Caco-2 (cell line): ENCODE results near the gene NPBWR2. TPM values are rescaled to one million over a fixed set of nuclear protein-coding genes. Genes with fewer than 3 reads are reported as not detected.

Source experiments
- BruUV-seq: library from RNA; stranded (reverse); fragments of 400-500 nt; replicated peaks from 2 replicates; lab custom pipeline; 2021; lab: Mats Ljungman, UMichigan
- CTCF ChIA-PET: fragments of 300-600 bp; sonication (Branson Sonifier 250); formaldehyde crosslinking; loops from one replicate; lab custom pipeline; 2022; ENCODE audit warnings: antibody characterized with exemption; lab: Charles Lee
- POLR2A ChIA-PET: fragments of 300-600 bp; sonication (Branson Sonifier 250); formaldehyde crosslinking; loops from one replicate; lab custom pipeline; 2022; ENCODE audit warnings: antibody characterized with exemption; lab: Charles Lee
- DNase-seq, 2 experiments: peaks; one replicate each; pipeline versions ENCODE4 v3.0.0 to v3.0.0-alpha.2; 2020 to 2022
- H3K27me3 ChIP-seq: replicated peaks from 2 replicates; pipeline ENCODE4 v1.6.0; 2011; ENCODE audit warnings: low read length; ENCODE audit not compliant: control insufficient read depth, insufficient read depth
- H3K36me3 ChIP-seq: 2 replicates; pipeline ENCODE4 v1.5.1; 2011; ENCODE audit warnings: low read length; ENCODE audit not compliant: control insufficient read depth, insufficient read depth
- H3K4me1 ChIP-seq: fragments of 250-450 bp; sonication (Bioruptor Pico); 2 replicates; pipeline ENCODE4 v1.5.1; 2020; ENCODE audit warnings: mild to moderate bottlenecking
- H3K4me3 ChIP-seq: 2 replicates; pipeline ENCODE4 v1.5.1; 2011; ENCODE audit warnings: low read depth, mild to moderate bottlenecking, control low read depth, low read length
- H3K9me3 ChIP-seq: fragments of 250-450 bp; sonication (Bioruptor Pico); 2 replicates; pipeline ENCODE4 v1.5.1; 2020; ENCODE audit warnings: mild to moderate bottlenecking, moderate library complexity
- H3K27ac Mint-ChIP-seq: one replicate; pipeline ENCODE4 v1.8.0; 2022; ENCODE audit warnings: mixed read lengths; ENCODE audit not compliant: unreplicated experiment
- H3K27me3 Mint-ChIP-seq: one replicate; pipeline ENCODE4 v1.8.0; 2022; ENCODE audit warnings: mixed read lengths; ENCODE audit not compliant: insufficient read depth, unreplicated experiment
- H3K36me3 Mint-ChIP-seq: one replicate; pipeline ENCODE4 v1.8.0; 2022; ENCODE audit warnings: mild to moderate bottlenecking, mixed read lengths; ENCODE audit not compliant: insufficient read depth, unreplicated experiment
- H3K4me1 Mint-ChIP-seq: one replicate; pipeline ENCODE4 v1.8.0; 2022; ENCODE audit warnings: low read depth, mixed read lengths; ENCODE audit not compliant: unreplicated experiment
- H3K4me3 Mint-ChIP-seq: one replicate; pipeline ENCODE4 v1.8.0; 2022; ENCODE audit warnings: mild to moderate bottlenecking, moderate library complexity, mixed read lengths; ENCODE audit not compliant: unreplicated experiment
- H3K9me3 Mint-ChIP-seq: one replicate; pipeline ENCODE4 v1.8.0; 2022; ENCODE audit warnings: mixed read lengths; ENCODE audit not compliant: unreplicated experiment
- intact Hi-C: fragments of 100-400 bp; cut with micrococcal nuclease; formaldehyde crosslinking; loops from one replicate; pipeline ENCODE4 v1.10.0; 2022; ENCODE audit not compliant: unreplicated experiment
- total RNA-seq: library from RNA; stranded (reverse); gene quantifications from 2 replicates; pipeline ENCODE4 v1.2.3, GENCODE V29; 2022
- TF ChIP-seq, protein P1 (sequence below), 2 experiments: fragments of 200-600 bp in 1 of 2; IDR thresholded peaks; 1 replicate in 1 of 2; 2 replicates in 1 of 2; pipeline versions ENCODE4 v1.5.1 to v1.8.0; 2011 to 2022; ENCODE audit warnings: antibody characterized with exemption in 1 of 2, control low read depth in 1 of 2, inconsistent platforms in 1 of 2, low read depth in 1 of 2, low read length in 1 of 2, mild to moderate bottlenecking in 1 of 2, moderate library complexity in 1 of 2; ENCODE audit not compliant: insufficient read depth in 1 of 2, severe bottlenecking in 1 of 2, unreplicated experiment in 1 of 2

The NPBWR2 gene
- total RNA-seq, 1 experiment from 2014 or later = not detected

DNA sequence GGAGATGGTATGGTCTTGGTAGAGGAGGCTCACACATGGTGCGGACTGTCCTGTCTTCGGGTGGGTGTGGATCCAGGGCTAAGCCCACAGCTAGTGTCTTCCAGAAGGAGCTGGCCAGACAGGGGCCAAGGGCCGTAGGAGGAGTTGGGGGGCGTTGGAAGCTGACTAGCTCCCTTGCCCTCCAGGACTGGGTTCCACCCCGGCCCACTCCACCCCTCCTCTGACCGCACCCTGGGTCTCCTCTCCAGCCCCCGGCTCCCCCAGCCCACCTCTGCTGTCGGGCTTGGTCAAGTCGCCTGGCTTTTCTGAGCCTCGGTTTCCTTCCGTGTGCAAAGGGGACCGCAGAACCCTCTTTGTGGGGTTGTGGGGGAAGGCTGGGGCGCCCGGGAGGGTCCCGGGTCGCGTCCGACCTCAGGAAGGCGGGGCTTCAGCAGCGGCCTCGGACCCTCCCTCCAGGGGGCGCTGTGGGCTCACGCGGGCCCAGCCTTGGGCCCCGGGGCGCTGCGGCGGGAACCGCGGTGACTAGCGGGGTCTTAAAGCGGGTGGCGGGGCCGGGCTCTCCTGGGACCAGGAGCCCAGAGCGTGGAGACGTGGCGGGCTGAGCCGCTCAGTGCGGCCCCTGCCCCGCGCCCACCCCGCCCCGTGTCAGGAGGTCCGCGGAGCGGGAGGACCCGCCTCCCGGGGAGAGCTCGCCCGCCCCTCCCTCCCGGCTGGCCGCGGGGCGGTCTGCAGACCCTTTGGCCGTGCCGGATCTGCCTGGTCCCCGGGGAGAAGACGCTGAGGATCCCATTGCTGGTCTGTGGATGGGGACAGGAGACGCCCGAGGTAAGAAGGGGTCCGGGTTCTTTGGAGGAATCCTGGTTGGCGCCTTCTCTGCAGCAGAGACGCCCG lies 5.4 kb downstream of the NPBWR2 start:
- DNase-seq = peak; percentile 69 to 91
- Histone ChIP-seq H3K36me3 (no peaks in the 10 kb centered on the region), H3K27me3 (peaks cover 4% of the 10 kb centered on the region; the same call in 1 of the 2 replicates), H3K4me1 (peaks cover 3% of the 10 kb centered on the region; the same call in 1 of the 2 replicates), H3K9me3 (no peaks in the 10 kb centered on the region; the same call in 1 of the 2 replicates), H3K4me3 (peak overlapping the region; percentile 52)
- no TSS peak for BruUV-seq
- ChIA-PET CTCF (interaction anchor here (0.6 to 2.5 kb wide), 33 partner anchors 9 to 1880 kb away, joined by 3 to 17 read pairs (median 4); partner anchors contain the start of genes LKAAEAR1, OPRL1, PRPF6 and RGS19), POLR2A (interaction anchor here (0.6 to 0.7 kb wide), 3 partner anchors 22 to 222 kb away, joined by 4 read pairs; partner anchors contain the start of gene OPRL1)
- peaks cover 4% of the 10 kb centered on the region for H3K9me3 Mint-ChIP-seq
- H3K4me1 Mint-ChIP-seq = no peaks in the 10 kb centered on the region
- peaks cover 23% of the 10 kb centered on the region for H3K27me3 Mint-ChIP-seq
- intact Hi-C loops = loop anchor here (1.0 kb wide), 1 partner anchor 18 kb away; no protein-coding TSS in a partner anchor
- H3K36me3 Mint-ChIP-seq = no peaks in the 10 kb centered on the region
- TF ChIP-seq, protein P1, sequence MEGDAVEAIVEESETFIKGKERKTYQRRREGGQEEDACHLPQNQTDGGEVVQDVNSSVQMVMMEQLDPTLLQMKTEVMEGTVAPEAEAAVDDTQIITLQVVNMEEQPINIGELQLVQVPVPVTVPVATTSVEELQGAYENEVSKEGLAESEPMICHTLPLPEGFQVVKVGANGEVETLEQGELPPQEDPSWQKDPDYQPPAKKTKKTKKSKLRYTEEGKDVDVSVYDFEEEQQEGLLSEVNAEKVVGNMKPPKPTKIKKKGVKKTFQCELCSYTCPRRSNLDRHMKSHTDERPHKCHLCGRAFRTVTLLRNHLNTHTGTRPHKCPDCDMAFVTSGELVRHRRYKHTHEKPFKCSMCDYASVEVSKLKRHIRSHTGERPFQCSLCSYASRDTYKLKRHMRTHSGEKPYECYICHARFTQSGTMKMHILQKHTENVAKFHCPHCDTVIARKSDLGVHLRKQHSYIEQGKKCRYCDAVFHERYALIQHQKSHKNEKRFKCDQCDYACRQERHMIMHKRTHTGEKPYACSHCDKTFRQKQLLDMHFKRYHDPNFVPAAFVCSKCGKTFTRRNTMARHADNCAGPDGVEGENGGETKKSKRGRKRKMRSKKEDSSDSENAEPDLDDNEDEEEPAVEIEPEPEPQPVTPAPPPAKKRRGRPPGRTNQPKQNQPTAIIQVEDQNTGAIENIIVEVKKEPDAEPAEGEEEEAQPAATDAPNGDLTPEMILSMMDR (IDR thresholded peaks at IDR 0.05; ENCODE audit: insufficient read depth in 1 of 2, low read depth in 1 of 2, low read length in 1 of 2, severe bottlenecking in 1 of 2, unreplicated experiment in 1 of 2) = peak; percentile 96 to 99
- no peak overlapping the region for H3K27ac Mint-ChIP-seq
- peak overlapping the region; percentile 77 for H3K4me3 Mint-ChIP-seq

DNA sequence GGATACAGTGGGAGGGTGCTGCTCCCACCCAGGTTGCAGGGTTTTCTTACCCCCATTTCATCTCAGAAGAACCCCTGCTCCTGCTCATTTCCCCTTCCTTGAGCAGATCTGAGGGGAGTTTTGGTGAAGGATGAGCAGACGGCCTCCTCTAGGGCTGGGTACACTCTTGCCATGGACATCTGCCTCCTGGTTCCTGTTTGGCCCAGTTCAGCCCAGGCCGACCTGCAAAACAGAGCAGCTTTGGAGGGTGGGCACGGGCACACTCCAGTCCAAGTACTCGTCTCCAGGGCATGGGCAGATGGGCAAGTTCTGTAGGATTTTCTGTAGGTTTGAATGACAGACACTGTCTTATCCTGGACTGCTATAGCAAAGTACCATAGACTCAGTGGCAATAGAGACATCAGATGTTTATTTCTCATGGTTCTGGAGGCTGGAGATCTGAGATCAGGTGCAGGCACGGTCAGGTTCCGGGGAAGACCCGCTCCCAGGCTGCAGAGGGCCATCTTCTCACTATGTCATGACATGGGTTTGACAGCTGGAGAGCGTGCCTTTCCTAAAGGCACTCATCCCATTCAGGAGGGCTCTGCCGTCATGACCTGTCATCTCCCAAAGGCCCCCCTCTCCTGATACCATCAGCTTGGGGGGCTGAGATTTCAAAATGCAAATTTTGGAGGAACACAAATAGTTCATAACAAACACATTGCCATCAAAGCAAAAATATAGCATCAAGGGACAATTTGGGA lies 6.2 kb downstream of the NPBWR2 start:
- no peaks in the 10 kb centered on the region for H3K36me3 ChIP-seq
- peaks cover 13% of the 10 kb centered on the region for H3K9me3 Mint-ChIP-seq
- no peaks in the 10 kb centered on the region for H3K4me1 Mint-ChIP-seq
- ChIA-PET CTCF (interaction anchor here (1.3 to 2.5 kb wide), 4 partner anchors 12 to 63 kb away, joined by 4 to 17 read pairs (median 10); no protein-coding TSS in a partner anchor), POLR2A (no interaction called here)
- no peaks in the 10 kb centered on the region; the same call in 1 of the 2 replicates for H3K9me3 ChIP-seq
- no peak overlapping the region for H3K4me3 ChIP-seq
- H3K4me3 Mint-ChIP-seq = peak overlapping the region; percentile 77
- peaks cover 3% of the 10 kb centered on the region; the same call in 1 of the 2 replicates for H3K4me1 ChIP-seq
- no peak for DNase-seq
- intact Hi-C loops = no loop called here
- H3K27me3 Mint-ChIP-seq = peaks cover 18% of the 10 kb centered on the region
- peaks cover 4% of the 10 kb centered on the region; the same call in 1 of the 2 replicates for H3K27me3 ChIP-seq
- no peak overlapping the region for H3K27ac Mint-ChIP-seq
- TF ChIP-seq, protein P1 (IDR thresholded peaks at IDR 0.05; ENCODE audit: insufficient read depth in 1 of 2, low read depth in 1 of 2, low read length in 1 of 2, severe bottlenecking in 1 of 2, unreplicated experiment in 1 of 2) = no peak
- no peaks in the 10 kb centered on the region for H3K36me3 Mint-ChIP-seq
- no TSS peak for BruUV-seq

DNA sequence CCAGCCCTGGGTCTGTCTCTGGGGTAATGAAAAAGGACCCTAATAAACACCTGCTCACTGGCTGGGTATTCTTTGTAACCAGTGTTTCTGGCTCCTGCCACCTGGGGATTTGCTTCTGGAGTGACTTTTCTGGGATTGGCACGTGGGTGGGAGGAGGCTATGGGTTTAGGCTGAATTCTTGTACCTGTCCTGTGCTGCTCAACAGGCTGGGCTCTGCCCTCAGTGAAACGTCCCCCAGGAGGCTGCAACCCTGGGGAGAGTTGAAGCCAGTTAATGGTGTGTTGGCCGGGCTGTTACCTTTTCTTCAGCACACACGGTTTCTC lies 6.8 kb downstream of the NPBWR2 start:
- Mint-ChIP-seq H3K36me3 (no peaks in the 10 kb centered on the region), H3K4me3 (no peak overlapping the region), H3K27me3 (peaks cover 12% of the 10 kb centered on the region), H3K27ac (no peak overlapping the region), H3K9me3 (peaks cover 14% of the 10 kb centered on the region), H3K4me1 (no peaks in the 10 kb centered on the region)
- intact Hi-C loops = no loop called here
- Histone ChIP-seq H3K4me1 (peaks cover 3% of the 10 kb centered on the region; the same call in 1 of the 2 replicates), H3K36me3 (no peaks in the 10 kb centered on the region), H3K27me3 (peaks cover 4% of the 10 kb centered on the region; the same call in 1 of the 2 replicates), H3K9me3 (no peaks in the 10 kb centered on the region), H3K4me3 (no peak overlapping the region)
- DNase-seq = no peak
- no TSS peak for BruUV-seq
- TF ChIP-seq, protein P1 (IDR thresholded peaks at IDR 0.05; ENCODE audit: insufficient read depth in 1 of 2, low read depth in 1 of 2, low read length in 1 of 2, severe bottlenecking in 1 of 2, unreplicated experiment in 1 of 2) = no peak
- POLR2A ChIA-PET = no interaction called here
- CTCF ChIA-PET = no interaction called here
